NT2/D1 (cell line): ENCODE measurements around the gene BCAS3.

Source experiments
- DNase-seq: peaks from one replicate; pipeline ENCODE4 v3.0.0-alpha.2; 2011; ENCODE audit warnings: low read depth, low spot score
- H3K27me3 ChIP-seq: 2 replicates; pipeline ENCODE4 v1.6.0; 2011; ENCODE audit warnings: mild to moderate bottlenecking; ENCODE audit not compliant: insufficient read length, insufficient read depth
- H3K36me3 ChIP-seq: 2 replicates; pipeline ENCODE4 v1.6.1; 2011; ENCODE audit warnings: mild to moderate bottlenecking, low read length, mixed read lengths; ENCODE audit not compliant: insufficient read depth, insufficient read length
- H3K4me1 ChIP-seq: 2 replicates; pipeline ENCODE4 v1.5.1; 2011; ENCODE audit not compliant: insufficient read depth, insufficient read length
- H3K4me3 ChIP-seq: 2 replicates; pipeline ENCODE4 v1.5.1; 2011; ENCODE audit warnings: low read depth; ENCODE audit not compliant: insufficient read length
- H3K9ac ChIP-seq: 2 replicates; pipeline ENCODE4 v1.6.0; 2011; ENCODE audit warnings: low read depth; ENCODE audit not compliant: insufficient read length
- H3K9me3 ChIP-seq: 2 replicates; pipeline ENCODE4 v1.5.1; 2011; ENCODE audit warnings: mild to moderate bottlenecking, low read length; ENCODE audit not compliant: insufficient read depth
- SUZ12 ChIP-seq: IDR thresholded peaks from 2 replicates; pipeline ENCODE4 v1.6.1; 2011; ENCODE audit not compliant: insufficient read length, insufficient read depth; ENCODE audit errors: extremely low read depth
- YY1 ChIP-seq: IDR thresholded peaks from 2 replicates; pipeline ENCODE4 v1.6.1; 2011; ENCODE audit not compliant: insufficient read length, insufficient read depth
- ZNF274 ChIP-seq: IDR thresholded peaks from 2 replicates; pipeline ENCODE4 v1.6.1; 2011; ENCODE audit warnings: mild to moderate bottlenecking, low read depth, low read length

BCAS3 gene

DNA sequence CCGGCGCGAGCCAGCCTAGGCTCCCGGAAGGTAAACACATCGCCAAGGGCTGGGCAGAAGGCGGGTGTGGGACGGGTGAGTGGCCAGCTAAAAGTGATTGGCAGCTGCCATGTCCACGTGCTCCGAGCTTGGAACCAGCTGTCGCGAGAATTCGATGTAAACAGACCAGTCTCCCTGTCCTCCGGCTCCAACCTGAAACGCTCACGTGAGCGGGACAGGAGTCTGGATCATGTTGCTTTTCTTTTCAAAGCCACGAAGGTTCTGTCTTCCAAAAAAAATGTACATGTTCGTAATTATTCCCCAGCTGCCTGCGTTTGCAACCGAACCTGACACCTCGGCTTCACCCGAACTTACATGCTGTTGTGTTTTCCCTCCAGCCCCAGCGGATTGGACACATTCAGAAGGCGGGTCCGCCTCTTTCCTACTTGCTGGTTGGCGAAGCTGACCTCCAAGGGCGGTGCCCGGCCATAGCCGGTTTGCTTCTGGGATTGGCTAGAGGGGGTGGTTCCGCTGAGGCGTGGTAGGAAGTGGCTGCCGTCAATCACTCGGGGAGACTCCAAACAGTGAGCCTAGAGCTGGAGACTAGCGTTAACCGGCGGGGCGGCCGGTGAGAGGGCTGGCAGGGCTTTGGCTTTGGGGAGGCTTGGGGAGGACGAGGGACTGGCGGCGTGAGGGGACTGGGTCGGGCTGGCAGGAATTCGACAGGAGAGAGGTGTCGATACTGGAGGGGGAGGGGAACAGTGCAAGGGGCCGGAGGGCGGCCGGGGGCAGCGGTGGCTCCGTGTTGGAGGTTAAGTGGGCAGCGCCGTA lies at the start of gene BCAS3:
TSS of gene BCAS3 (plus strand) at position 544 of the 810 bp plus-strand sequence.
- H3K27me3 ChIP-seq, result no peaks in the 10 kb centered on the region
- no peaks in the 10 kb centered on the region for H3K4me1 ChIP-seq
- TF ChIP-seq YY1, result no peak
- TF ChIP-seq SUZ12, result no peak
- TF ChIP-seq ZNF274, result no peak
- H3K36me3 ChIP-seq, result no peaks in the 10 kb centered on the region
- peak within 1 kb of the TSS; percentile 88 for H3K4me3 ChIP-seq
- peak within 1 kb of the TSS; percentile 79 for H3K9ac ChIP-seq
- peak; percentile 96 for DNase-seq
- H3K9me3 ChIP-seq, result 0 out of 2 replicates have a peak, but pooled peaks cover 5% of the 10 kb centered on the region

DNA sequence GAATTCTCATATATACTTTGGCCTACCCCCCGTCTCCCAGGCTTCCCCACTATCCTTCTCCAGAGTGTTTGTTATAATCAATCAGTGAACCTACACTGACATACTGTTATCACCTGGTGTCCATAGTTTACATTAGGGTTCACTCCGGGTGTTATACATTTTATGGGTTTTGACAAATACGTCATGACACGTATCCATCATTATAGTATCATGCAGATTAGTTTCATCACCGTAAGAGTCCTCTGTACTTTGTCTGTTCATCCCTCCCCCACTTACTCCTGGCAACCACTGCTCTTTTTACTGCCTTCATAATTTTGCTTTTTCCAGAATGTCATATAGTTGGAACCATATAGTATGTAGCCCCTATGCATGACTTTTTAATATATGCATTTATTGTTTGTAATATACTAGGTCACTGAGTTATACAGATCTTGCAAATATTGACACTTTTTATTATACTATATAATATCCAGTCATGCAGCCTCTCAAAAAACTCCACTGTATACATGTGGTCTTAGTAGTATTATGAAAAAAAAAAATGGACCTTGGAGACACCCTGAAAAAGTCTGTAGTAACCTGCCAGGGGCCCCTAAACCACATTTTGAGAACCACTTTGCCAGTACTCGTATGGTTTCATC lies 49.3 kb upstream of the BCAS3 start:
- Histone ChIP-seq H3K9me3 (no peaks in the 10 kb centered on the region), H3K9ac (no peak overlapping the region), H3K36me3 (peaks cover 17% of the 10 kb centered on the region), H3K4me1 (no peaks in the 10 kb centered on the region), H3K4me3 (no peak overlapping the region), H3K27me3 (no peaks in the 10 kb centered on the region)
- DNase-seq, result no peak
- TF ChIP-seq YY1 (no peak), SUZ12 (no peak), ZNF274 (no peak)

- Histone ChIP-seq H3K9ac (no peak overlapping the region), H3K27me3 (no peaks in the 10 kb centered on the region), H3K4me3 (no peak overlapping the region), H3K4me1 (no peaks in the 10 kb centered on the region), H3K36me3 (peaks cover 22% of the 10 kb centered on the region), H3K9me3 (no peaks in the 10 kb centered on the region)
- no peak for DNase-seq
- TF ChIP-seq YY1, result no peak
- TF ChIP-seq ZNF274, result no peak
- no peak for TF ChIP-seq SUZ12
These were observed 48.5 kb upstream of the BCAS3 start for GRCh38 chr17:60629120-60629519.

DNA sequence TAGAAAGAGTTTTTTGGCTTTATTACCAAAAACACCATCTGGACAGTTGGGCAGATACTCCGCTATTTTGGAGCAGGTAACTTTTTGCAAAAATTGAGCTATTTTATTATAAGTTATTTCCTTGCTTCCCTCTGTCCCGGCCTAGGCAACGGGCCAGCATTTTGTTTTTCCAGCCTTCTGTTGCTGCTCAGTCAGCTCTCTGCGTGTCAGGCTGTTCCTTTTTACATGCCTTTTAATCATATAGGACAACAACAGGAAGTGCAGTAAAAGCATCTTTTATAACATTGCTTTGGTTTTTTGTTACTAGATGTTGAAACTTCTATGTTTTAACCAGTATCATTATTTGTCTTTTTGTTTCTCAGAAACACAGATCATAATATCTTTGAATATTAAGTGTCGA lies 47.3 kb upstream of the BCAS3 start:
- Histone ChIP-seq H3K9ac (no peak overlapping the region), H3K4me1 (no peaks in the 10 kb centered on the region), H3K4me3 (no peak overlapping the region), H3K9me3 (no peaks in the 10 kb centered on the region), H3K36me3 (peaks cover 31% of the 10 kb centered on the region), H3K27me3 (no peaks in the 10 kb centered on the region)
- DNase-seq, result no peak
- TF ChIP-seq SUZ12, result no peak
- no peak for TF ChIP-seq YY1
- no peak for TF ChIP-seq ZNF274

- Histone ChIP-seq H3K36me3 (peaks cover 36% of the 10 kb centered on the region), H3K9ac (no peak overlapping the region), H3K9me3 (no peaks in the 10 kb centered on the region), H3K4me1 (no peaks in the 10 kb centered on the region), H3K27me3 (no peaks in the 10 kb centered on the region), H3K4me3 (no peak overlapping the region)
- no peak for TF ChIP-seq SUZ12
- TF ChIP-seq ZNF274, result no peak
- TF ChIP-seq YY1, result no peak
- DNase-seq, result no peak
These were observed 46.5 kb upstream of the BCAS3 start for GRCh38 chr17:60631119-60631518.

DNA sequence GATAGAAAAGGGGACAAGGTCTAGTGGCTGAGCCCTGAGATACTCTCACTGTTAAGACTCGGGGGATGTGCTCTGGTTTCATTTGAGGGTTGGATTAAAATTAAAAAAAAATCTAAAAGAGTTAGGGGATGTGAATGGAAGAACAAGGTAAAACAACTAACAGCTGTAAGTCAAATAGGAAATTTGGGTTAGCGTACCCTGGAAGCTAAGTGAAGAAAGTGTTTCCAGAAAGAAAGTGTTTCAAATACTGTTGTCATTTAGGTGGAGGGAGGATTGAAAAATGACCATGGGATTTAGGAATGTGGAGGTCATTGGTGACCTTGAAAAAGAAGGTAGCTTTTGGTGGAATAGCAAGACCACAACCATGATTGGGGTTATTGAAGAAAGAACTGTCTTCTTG lies 40.0 kb upstream of the BCAS3 start:
- Histone ChIP-seq H3K27me3 (no peaks in the 10 kb centered on the region), H3K9ac (no peak overlapping the region), H3K36me3 (peaks cover 54% of the 10 kb centered on the region), H3K4me3 (no peak overlapping the region), H3K4me1 (no peaks in the 10 kb centered on the region), H3K9me3 (no peaks in the 10 kb centered on the region)
- TF ChIP-seq SUZ12, result no peak
- TF ChIP-seq YY1, result no peak
- no peak for TF ChIP-seq ZNF274
- no peak for DNase-seq

DNA sequence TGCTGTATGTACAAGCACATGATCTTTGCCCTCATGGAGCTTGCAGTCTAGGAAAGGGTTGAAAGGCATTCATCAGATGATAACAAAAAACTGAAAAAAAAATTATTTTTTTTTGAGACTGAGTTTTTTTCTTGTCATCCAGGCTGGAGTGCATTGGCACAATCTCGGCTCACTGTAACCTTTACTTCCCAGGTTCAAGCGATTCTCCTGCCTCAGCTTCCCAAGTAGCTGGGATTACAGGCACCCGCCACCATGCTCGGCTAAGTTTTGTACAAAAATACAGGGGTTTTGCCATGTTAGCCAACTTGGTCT lies 38.7 kb upstream of the BCAS3 start:
- Histone ChIP-seq H3K4me1 (no peaks in the 10 kb centered on the region), H3K27me3 (no peaks in the 10 kb centered on the region), H3K9me3 (no peaks in the 10 kb centered on the region), H3K9ac (no peak overlapping the region), H3K36me3 (peaks cover 48% of the 10 kb centered on the region), H3K4me3 (no peak overlapping the region)
- no peak for DNase-seq
- no peak for TF ChIP-seq YY1
- no peak for TF ChIP-seq ZNF274
- TF ChIP-seq SUZ12, result no peak
